ENCODE measurements around the gene DMAC1.
A peak's percentile ranks its signal among the peaks of the same experiment; 100 is the strongest.

Gene DMAC1

DNA sequence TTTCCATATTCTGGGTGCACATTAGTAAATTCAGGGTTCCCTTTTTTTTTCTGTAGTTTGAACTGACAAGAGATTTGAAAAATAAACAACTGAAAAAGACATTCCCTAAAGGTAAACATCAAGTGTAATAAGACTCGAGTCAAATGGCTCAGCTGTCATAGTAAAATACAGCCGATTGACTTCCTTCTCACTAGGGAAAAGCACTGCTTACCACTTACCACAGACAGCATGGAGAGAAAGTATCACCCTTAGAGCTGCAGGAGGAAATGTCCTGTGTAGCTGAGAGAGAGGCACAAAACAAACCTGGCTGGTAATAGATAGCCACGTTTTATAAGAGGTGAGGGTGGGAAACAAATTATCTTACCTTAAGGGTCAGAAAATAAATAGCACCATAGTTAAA, 12.1 kb upstream of the DMAC1 start:
- TF ChIP-seq, protein P1, sequence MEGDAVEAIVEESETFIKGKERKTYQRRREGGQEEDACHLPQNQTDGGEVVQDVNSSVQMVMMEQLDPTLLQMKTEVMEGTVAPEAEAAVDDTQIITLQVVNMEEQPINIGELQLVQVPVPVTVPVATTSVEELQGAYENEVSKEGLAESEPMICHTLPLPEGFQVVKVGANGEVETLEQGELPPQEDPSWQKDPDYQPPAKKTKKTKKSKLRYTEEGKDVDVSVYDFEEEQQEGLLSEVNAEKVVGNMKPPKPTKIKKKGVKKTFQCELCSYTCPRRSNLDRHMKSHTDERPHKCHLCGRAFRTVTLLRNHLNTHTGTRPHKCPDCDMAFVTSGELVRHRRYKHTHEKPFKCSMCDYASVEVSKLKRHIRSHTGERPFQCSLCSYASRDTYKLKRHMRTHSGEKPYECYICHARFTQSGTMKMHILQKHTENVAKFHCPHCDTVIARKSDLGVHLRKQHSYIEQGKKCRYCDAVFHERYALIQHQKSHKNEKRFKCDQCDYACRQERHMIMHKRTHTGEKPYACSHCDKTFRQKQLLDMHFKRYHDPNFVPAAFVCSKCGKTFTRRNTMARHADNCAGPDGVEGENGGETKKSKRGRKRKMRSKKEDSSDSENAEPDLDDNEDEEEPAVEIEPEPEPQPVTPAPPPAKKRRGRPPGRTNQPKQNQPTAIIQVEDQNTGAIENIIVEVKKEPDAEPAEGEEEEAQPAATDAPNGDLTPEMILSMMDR (conservative IDR thresholded peaks at IDR 0.05; ENCODE audit: control insufficient read depth, insufficient read depth, low read depth, low read length): no peak
- DNase-seq (ENCODE audit: low read depth): no peak
- H3K4me3 ChIP-seq (ENCODE audit: control insufficient read depth, low read depth, low read length): no peak overlapping the region

DNA sequence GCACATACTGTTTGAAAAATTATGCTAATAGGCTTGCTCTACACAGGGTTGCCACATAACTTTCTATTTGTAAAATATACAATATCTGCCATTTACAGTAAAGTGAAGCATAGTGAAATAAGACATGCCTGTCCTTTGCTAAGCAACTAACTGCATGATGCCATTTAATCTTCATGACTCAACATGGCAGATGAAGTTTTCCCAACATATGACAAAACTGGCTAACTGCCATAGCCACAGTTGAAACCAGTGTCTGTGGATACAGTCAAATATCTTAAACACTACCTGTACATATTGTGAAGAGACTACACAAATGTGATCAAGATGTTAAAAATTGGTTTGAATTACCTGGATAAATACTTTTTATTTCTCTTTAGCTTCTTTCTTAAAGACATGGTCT, 3.1 kb upstream of the DMAC1 start:
- TF ChIP-seq, protein P1 (conservative IDR thresholded peaks at IDR 0.05; ENCODE audit: control insufficient read depth, insufficient read depth, low read depth, low read length): no peak
- peak; percentile 71 for DNase-seq (ENCODE audit: low read depth)
- H3K4me3 ChIP-seq (ENCODE audit: control insufficient read depth, low read depth, low read length): no peak overlapping the region

DNA sequence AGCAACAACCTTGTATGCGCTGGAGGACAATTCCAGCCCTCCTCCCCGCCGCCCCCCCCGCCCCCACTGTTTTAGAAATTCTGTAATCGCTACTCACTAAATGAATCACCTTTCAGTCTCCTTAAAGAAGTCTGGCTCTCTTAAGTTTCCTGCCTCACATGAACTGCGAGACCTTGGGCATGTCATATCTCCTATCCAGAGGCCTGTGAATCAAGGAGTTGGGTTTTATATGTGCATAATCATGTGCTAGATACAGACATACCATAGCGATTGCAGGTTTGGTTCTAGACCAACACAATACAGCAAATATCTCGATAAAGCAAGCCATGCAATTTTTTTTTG, 337 bp upstream of the DMAC1 start:
- no peak for DNase-seq (ENCODE audit: low read depth)
- peak overlapping the region; percentile 76 for H3K4me3 ChIP-seq (ENCODE audit: control insufficient read depth, low read depth, low read length)
- TF ChIP-seq, protein P1 (conservative IDR thresholded peaks at IDR 0.05; ENCODE audit: control insufficient read depth, insufficient read depth, low read depth, low read length): no peak

DNA sequence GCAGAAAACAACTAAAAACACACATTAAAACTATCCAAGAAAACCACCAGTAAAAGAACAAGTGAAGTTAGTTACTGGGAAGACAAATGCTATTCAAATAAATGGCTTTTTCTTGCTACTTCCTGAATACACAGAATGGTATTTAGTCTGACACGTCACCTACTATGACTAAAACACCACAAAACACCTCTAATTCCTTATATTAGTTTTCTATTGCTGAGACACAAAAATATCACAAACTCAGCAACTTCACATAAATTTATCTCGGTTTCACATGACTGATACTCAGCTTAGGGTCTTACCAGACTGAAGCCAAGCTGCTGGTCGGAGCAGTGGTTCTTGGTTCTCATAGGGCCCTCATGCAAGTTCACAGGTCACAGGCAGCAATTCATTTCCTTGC, 5.4 kb downstream of the DMAC1 start:
- DNase-seq (ENCODE audit: low read depth): no peak
- TF ChIP-seq, protein P1 (conservative IDR thresholded peaks at IDR 0.05; ENCODE audit: control insufficient read depth, insufficient read depth, low read depth, low read length): no peak
- no peak overlapping the region for H3K4me3 ChIP-seq (ENCODE audit: control insufficient read depth, low read depth, low read length)

DNA sequence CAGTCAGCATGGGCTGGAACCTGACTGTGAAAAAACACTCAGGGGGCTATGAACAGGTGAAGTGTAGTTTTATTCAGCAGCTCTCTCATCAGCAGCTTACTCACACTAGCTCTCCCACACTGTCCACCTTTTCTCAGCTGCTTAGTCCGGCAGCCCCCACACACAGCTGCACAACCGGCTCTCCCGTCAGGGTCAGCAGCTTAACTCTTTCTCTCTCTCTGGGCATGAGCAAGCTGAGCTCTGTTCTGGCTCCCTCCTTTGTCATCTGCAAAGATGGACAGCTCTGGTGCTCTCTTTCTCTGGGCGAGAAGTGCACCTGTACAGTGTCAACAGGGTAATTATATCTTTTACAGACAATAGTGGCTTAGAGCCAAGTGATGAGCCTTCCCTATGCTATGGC, 8.2 kb downstream of the DMAC1 start:
- DNase-seq (ENCODE audit: low read depth): no peak
- no peak overlapping the region for H3K4me3 ChIP-seq (ENCODE audit: control insufficient read depth, low read depth, low read length)
- TF ChIP-seq, protein P1 (conservative IDR thresholded peaks at IDR 0.05; ENCODE audit: control insufficient read depth, insufficient read depth, low read depth, low read length): no peak

DNA sequence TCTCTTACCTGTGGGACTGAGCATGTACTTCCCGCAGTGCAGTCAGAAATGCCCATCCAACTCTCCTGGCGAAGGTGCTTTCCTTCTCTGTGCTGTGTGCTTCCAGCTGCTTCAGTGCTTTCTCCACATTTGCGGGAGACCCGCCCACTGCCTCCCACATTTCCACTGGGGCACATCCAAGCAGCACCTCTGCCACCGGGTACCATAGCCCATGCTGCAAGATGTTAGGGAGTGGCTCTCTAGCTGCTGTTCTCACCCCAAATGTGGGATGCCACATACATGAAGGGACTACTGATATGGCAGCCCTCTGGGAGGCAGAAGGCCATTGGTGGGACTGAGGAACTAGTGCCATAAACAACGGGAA, 8.8 kb downstream of the DMAC1 start:
- TF ChIP-seq, protein P1 (conservative IDR thresholded peaks at IDR 0.05; ENCODE audit: control insufficient read depth, insufficient read depth, low read depth, low read length): no peak
- no peak for DNase-seq (ENCODE audit: low read depth)
- no peak overlapping the region for H3K4me3 ChIP-seq (ENCODE audit: control insufficient read depth, low read depth, low read length)
